ENCODE measurements around the gene EML1. TPM values are rescaled to one million over a fixed set of nuclear protein-coding genes. Genes with fewer than 3 reads are reported as not detected.

EML1 gene
- total RNA-seq, 1 experiment from 2014 or later: 7.2 TPM

DNA sequence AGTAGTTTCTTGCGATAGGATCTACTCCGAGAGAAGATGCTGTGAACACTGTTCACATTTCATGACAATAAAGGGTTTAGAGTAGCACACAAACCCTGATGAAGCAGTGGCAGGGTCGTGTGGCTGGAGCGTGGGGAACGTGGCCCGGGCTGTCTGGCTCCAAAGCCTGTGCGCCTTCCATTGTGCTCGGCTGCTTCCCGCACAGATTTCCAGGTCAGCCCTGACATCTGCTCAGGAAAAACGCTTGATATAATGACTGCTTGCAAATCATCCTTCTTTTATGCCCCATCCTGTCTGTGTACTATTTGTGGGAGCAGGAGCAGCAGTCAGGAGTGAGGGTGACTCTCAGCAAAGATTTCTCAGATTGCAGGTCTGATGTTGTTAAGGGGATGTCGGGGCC lies 78.6 kb downstream of the EML1 start:
- Mint-ChIP-seq H3K4me3 (ENCODE audit: unreplicated experiment) (no peak overlapping the region), H3K9me3 (ENCODE audit: unreplicated experiment) (no peaks in the 10 kb centered on the region), H3K27ac (ENCODE audit: unreplicated experiment) (no peak overlapping the region), H3K36me3 (ENCODE audit: insufficient read depth, unreplicated experiment) (no peaks in the 10 kb centered on the region), H3K4me1 (ENCODE audit: low read depth, unreplicated experiment) (no peaks in the 10 kb centered on the region), H3K27me3 (ENCODE audit: insufficient read depth, unreplicated experiment) (peaks cover 8% of the 10 kb centered on the region)
- ChIA-PET POLR2A (no interaction called here), CTCF (no interaction called here)
- TF ChIP-seq, protein P1, sequence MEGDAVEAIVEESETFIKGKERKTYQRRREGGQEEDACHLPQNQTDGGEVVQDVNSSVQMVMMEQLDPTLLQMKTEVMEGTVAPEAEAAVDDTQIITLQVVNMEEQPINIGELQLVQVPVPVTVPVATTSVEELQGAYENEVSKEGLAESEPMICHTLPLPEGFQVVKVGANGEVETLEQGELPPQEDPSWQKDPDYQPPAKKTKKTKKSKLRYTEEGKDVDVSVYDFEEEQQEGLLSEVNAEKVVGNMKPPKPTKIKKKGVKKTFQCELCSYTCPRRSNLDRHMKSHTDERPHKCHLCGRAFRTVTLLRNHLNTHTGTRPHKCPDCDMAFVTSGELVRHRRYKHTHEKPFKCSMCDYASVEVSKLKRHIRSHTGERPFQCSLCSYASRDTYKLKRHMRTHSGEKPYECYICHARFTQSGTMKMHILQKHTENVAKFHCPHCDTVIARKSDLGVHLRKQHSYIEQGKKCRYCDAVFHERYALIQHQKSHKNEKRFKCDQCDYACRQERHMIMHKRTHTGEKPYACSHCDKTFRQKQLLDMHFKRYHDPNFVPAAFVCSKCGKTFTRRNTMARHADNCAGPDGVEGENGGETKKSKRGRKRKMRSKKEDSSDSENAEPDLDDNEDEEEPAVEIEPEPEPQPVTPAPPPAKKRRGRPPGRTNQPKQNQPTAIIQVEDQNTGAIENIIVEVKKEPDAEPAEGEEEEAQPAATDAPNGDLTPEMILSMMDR (IDR thresholded peaks at IDR 0.05; ENCODE audit: insufficient read depth in 1 of 2, low read depth in 1 of 2, low read length in 1 of 2, severe bottlenecking in 1 of 2, unreplicated experiment in 1 of 2): no peak
- DNase-seq: no peak
- no peaks in the 10 kb centered on the region for H3K4me1 ChIP-seq
- intact Hi-C loops (cut with micrococcal nuclease; ENCODE audit: unreplicated experiment): no loop called here
- no peaks in the 10 kb centered on the region for H3K36me3 ChIP-seq (ENCODE audit: control insufficient read depth, insufficient read depth, low read length)
- no peaks in the 10 kb centered on the region for H3K27me3 ChIP-seq (replicated peaks; ENCODE audit: control insufficient read depth, insufficient read depth, low read length)
- H3K4me3 ChIP-seq (ENCODE audit: low read depth, low read length): no peak overlapping the region
- no TSS peak for BruUV-seq (replicated peaks)
- H3K9me3 ChIP-seq: no peaks in the 10 kb centered on the region

DNA sequence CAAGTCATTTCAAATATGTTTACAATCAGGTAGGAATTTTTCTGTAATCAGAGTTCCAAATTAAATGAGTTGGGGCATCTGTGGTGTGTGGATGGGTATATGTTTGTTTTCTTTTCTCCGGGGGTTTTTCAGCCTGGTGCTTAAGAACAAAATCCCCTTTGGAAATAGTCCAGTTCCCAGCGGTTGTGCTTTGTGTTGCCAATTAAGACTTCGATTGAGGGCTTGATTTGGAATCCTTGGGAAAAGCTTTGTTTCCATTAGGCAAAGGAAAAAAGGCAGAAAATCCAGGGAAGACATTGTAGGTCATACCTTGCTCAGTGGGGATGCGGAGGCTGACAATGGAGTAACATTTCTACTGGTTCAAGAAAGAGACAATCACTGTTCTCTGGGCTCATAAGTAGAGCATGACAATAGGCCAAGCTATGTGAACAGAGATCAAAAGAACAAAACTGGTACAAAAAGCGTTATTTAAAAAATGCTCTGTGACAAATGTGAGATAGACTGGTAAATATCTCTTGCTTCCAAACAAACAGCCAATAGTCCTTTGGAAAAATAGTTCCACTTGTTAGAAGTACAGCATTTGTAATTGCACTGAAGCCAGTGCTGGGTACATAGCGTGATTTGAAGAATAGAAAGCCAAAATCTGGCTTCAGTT lies 79.7 kb downstream of the EML1 start:
- H3K4me1 Mint-ChIP-seq (ENCODE audit: low read depth, unreplicated experiment): no peaks in the 10 kb centered on the region
- no peak for DNase-seq
- Histone ChIP-seq H3K27me3 (replicated peaks; ENCODE audit: control insufficient read depth, insufficient read depth, low read length) (no peaks in the 10 kb centered on the region), H3K36me3 (ENCODE audit: control insufficient read depth, insufficient read depth, low read length) (no peaks in the 10 kb centered on the region), H3K9me3 (no peaks in the 10 kb centered on the region), H3K4me3 (ENCODE audit: low read depth, low read length) (no peak overlapping the region), H3K4me1 (no peaks in the 10 kb centered on the region)
- intact Hi-C loops (cut with micrococcal nuclease; ENCODE audit: unreplicated experiment): no loop called here
- no peaks in the 10 kb centered on the region for H3K36me3 Mint-ChIP-seq (ENCODE audit: insufficient read depth, unreplicated experiment)
- H3K4me3 Mint-ChIP-seq (ENCODE audit: unreplicated experiment): no peak overlapping the region
- H3K27me3 Mint-ChIP-seq (ENCODE audit: insufficient read depth, unreplicated experiment): peaks cover 8% of the 10 kb centered on the region
- BruUV-seq (replicated peaks): no TSS peak
- H3K27ac Mint-ChIP-seq (ENCODE audit: unreplicated experiment): no peak overlapping the region
- TF ChIP-seq, protein P1 (IDR thresholded peaks at IDR 0.05; ENCODE audit: insufficient read depth in 1 of 2, low read depth in 1 of 2, low read length in 1 of 2, severe bottlenecking in 1 of 2, unreplicated experiment in 1 of 2): no peak
- ChIA-PET CTCF (no interaction called here), POLR2A (no interaction called here)
- H3K9me3 Mint-ChIP-seq (ENCODE audit: unreplicated experiment): no peaks in the 10 kb centered on the region

DNA sequence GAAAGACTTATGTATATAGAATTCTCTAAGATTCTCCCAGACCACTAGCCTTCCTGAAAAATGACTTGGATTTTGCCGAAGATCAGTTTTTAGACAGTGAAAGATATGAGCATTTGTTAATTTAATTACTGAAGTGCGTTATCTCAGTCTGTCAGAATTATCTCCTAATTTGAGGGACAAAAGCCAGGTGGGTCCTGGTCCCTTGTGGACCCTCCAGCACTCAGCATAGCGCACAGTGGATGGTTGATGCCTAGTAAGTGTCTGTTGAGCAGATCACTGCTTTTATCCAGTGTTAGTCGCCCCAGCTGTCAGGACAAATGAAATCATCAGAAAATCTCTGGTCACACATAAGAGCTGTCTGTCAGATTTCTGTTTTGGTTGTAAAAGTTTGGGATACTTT lies 80.4 kb downstream of the EML1 start:
- H3K36me3 Mint-ChIP-seq (ENCODE audit: insufficient read depth, unreplicated experiment): no peaks in the 10 kb centered on the region
- no TSS peak for BruUV-seq (replicated peaks)
- ChIA-PET CTCF (no interaction called here), POLR2A (no interaction called here)
- H3K4me3 ChIP-seq (ENCODE audit: low read depth, low read length): no peak overlapping the region
- H3K9me3 ChIP-seq: no peaks in the 10 kb centered on the region
- DNase-seq: no peak
- H3K9me3 Mint-ChIP-seq (ENCODE audit: unreplicated experiment): no peaks in the 10 kb centered on the region
- no peaks in the 10 kb centered on the region for H3K27me3 ChIP-seq (replicated peaks; ENCODE audit: control insufficient read depth, insufficient read depth, low read length)
- no peak overlapping the region for H3K4me3 Mint-ChIP-seq (ENCODE audit: unreplicated experiment)
- no peaks in the 10 kb centered on the region for H3K4me1 Mint-ChIP-seq (ENCODE audit: low read depth, unreplicated experiment)
- no peak overlapping the region for H3K27ac Mint-ChIP-seq (ENCODE audit: unreplicated experiment)
- TF ChIP-seq, protein P1 (IDR thresholded peaks at IDR 0.05; ENCODE audit: insufficient read depth in 1 of 2, low read depth in 1 of 2, low read length in 1 of 2, severe bottlenecking in 1 of 2, unreplicated experiment in 1 of 2): no peak
- no peaks in the 10 kb centered on the region for H3K4me1 ChIP-seq
- H3K36me3 ChIP-seq (ENCODE audit: control insufficient read depth, insufficient read depth, low read length): no peaks in the 10 kb centered on the region
- peaks cover 5% of the 10 kb centered on the region for H3K27me3 Mint-ChIP-seq (ENCODE audit: insufficient read depth, unreplicated experiment)
- intact Hi-C loops (cut with micrococcal nuclease; ENCODE audit: unreplicated experiment): no loop called here
